Progenitor cell of endocrine pancreas (in vitro differentiated cells): ENCODE data around the gene HOXC13. TPM values are rescaled to one million over a fixed set of nuclear protein-coding genes. Genes with fewer than 3 reads are reported as not detected.

Experiments used
- DNase-seq: peaks from one replicate; pipeline ENCODE4 v3.0.0; 2021; ENCODE audit warnings: low spot score; ENCODE audit not compliant: unreplicated experiment
- H3K27ac Mint-ChIP-seq: 2 replicates; pipeline ENCODE4 v1.8.0; 2021; ENCODE audit warnings: mild to moderate bottlenecking, moderate library complexity, mixed read lengths
- H3K27me3 Mint-ChIP-seq: 2 replicates; pipeline ENCODE4 v1.8.0; 2021; ENCODE audit warnings: mixed read lengths
- H3K36me3 Mint-ChIP-seq: 2 replicates; pipeline ENCODE4 v1.8.0; 2022; ENCODE audit warnings: mixed read lengths; ENCODE audit not compliant: insufficient read depth
- H3K4me1 Mint-ChIP-seq: 2 replicates; pipeline ENCODE4 v1.8.0; 2021; ENCODE audit warnings: low read depth, mixed read lengths
- H3K4me3 Mint-ChIP-seq: 2 replicates; pipeline ENCODE4 v1.8.0; 2021; ENCODE audit warnings: low read depth, mild to moderate bottlenecking, moderate library complexity, mixed read lengths
- H3K9me3 Mint-ChIP-seq: 2 replicates; pipeline ENCODE4 v1.8.0; 2021; ENCODE audit warnings: low read depth, mixed read lengths
- total RNA-seq: library from RNA; stranded (reverse); gene quantifications from 2 replicates; pipeline ENCODE4 v1.2.1, GENCODE V29; 2021
- TF ChIP-seq, protein P1 (sequence below): fragments of 200-600 bp; sonication (generic); IDR thresholded peaks from one replicate; pipeline ENCODE4 v1.5.0; 2021; ENCODE audit warnings: antibody characterized with exemption, mild to moderate bottlenecking; ENCODE audit not compliant: unreplicated experiment

The HOXC13 gene
- total RNA-seq, 1 donor from 2014 or later = not detected

GRCh38 chr12:53951577-53952334 lies 13.1 kb downstream of the HOXC13 start:
- Mint-ChIP-seq H3K4me3 (no peak overlapping the region), H3K27ac (no peak overlapping the region), H3K9me3 (no peaks in the 10 kb centered on the region), H3K27me3 (peaks cover 97% of the 10 kb centered on the region), H3K36me3 (no peaks in the 10 kb centered on the region), H3K4me1 (no peaks in the 10 kb centered on the region)
- DNase-seq = no peak
- TF ChIP-seq, protein P1, sequence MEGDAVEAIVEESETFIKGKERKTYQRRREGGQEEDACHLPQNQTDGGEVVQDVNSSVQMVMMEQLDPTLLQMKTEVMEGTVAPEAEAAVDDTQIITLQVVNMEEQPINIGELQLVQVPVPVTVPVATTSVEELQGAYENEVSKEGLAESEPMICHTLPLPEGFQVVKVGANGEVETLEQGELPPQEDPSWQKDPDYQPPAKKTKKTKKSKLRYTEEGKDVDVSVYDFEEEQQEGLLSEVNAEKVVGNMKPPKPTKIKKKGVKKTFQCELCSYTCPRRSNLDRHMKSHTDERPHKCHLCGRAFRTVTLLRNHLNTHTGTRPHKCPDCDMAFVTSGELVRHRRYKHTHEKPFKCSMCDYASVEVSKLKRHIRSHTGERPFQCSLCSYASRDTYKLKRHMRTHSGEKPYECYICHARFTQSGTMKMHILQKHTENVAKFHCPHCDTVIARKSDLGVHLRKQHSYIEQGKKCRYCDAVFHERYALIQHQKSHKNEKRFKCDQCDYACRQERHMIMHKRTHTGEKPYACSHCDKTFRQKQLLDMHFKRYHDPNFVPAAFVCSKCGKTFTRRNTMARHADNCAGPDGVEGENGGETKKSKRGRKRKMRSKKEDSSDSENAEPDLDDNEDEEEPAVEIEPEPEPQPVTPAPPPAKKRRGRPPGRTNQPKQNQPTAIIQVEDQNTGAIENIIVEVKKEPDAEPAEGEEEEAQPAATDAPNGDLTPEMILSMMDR = no peak

GRCh38 chr12:53952335-53952694 lies 13.7 kb downstream of the HOXC13 start:
- TF ChIP-seq, protein P1 = peak; percentile 22

DNA sequence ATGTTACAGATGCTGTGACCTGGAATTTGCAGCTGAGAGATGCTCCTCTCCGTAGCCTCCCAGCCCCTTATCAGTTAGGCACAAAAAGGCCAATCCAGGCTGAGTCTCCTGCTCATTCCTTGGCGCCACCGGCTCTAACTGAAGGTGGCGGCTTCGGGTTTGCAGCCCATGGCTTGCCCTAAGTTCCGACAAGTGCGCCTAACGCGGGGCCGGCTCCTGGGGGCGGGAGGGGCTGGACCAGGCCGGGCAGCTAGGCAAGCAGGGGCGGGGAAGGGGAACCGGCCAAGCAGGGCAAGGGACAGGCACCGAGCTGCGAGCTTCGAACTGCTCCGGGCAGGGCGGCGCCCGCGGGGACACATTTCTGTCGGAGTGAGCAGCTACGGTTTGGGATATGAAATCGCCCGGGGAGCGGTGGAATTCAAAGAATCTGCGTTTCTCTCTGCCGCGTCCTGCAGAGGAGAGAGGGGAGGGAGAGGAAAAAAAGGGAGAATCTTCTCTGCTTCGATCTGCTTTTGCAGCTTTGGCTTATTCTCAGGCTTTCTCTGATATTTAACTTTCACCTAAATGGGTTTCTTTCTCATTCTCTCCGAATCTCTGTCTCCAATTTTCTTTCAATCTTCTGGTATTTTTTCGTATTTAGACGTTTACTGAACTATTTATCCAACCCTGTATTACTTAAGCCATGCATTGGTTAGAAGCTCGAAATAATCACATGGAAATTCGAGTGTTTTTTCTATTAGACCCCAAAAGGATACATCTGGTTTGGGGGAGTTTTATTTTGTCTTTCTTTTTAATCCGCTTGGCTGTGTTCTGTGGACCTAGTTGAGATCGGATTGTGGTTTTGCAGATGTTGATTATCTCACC lies 14.5 kb downstream of the HOXC13 start:
- Mint-ChIP-seq H3K27ac (no peak overlapping the region), H3K4me3 (no peak overlapping the region), H3K27me3 (peaks cover 97% of the 10 kb centered on the region), H3K9me3 (no peaks in the 10 kb centered on the region), H3K36me3 (no peaks in the 10 kb centered on the region), H3K4me1 (no peaks in the 10 kb centered on the region)
- DNase-seq = no peak
- TF ChIP-seq, protein P1 = no peak

More at GRCh38 chr12:53952335-53952694, 13.7 kb downstream of the HOXC13 start:
- Mint-ChIP-seq H3K9me3 (no peaks in the 10 kb centered on the region), H3K27ac (no peak overlapping the region), H3K27me3 (peaks cover 97% of the 10 kb centered on the region), H3K36me3 (no peaks in the 10 kb centered on the region), H3K4me1 (no peaks in the 10 kb centered on the region), H3K4me3 (no peak overlapping the region)
- no peak for DNase-seq

GRCh38 chr12:53953831-53954693 lies 15.4 kb downstream of the HOXC13 start:
- H3K4me3 Mint-ChIP-seq = no peak overlapping the region
- H3K4me1 Mint-ChIP-seq = no peaks in the 10 kb centered on the region
- H3K36me3 Mint-ChIP-seq = no peaks in the 10 kb centered on the region
- TF ChIP-seq, protein P1 = no peak
- no peaks in the 10 kb centered on the region for H3K9me3 Mint-ChIP-seq
- DNase-seq = no peak
- H3K27ac Mint-ChIP-seq = peak overlapping the region; percentile 56
- H3K27me3 Mint-ChIP-seq = peaks cover 97% of the 10 kb centered on the region

GRCh38 chr12:53954694-53955035 lies 16.0 kb downstream of the HOXC13 start, which contains the start of gene HOXC12:
HOXC12 (plus strand) TSS chr12:53954903; CDS start chr12:53954930, 27 bp downstream.
- DNase-seq = no peak
- Mint-ChIP-seq H3K9me3 (no peaks in the 10 kb centered on the region), H3K27me3 (peaks cover 97% of the 10 kb centered on the region), H3K4me1 (no peaks in the 10 kb centered on the region), H3K27ac (peak within 1 kb of the TSS; percentile 56), H3K4me3 (no peak within 1 kb of the TSS), H3K36me3 (no peaks in the 10 kb centered on the region)
- TF ChIP-seq, protein P1 = no peak
